K562 (cell line): ENCODE results near the gene POLR3A. TPM values are rescaled to one million over a fixed set of nuclear protein-coding genes. Genes with fewer than 3 reads are reported as not detected.

Experiments used
- ATAC-seq: fragments of 200-7000 bp; cut with Tn5 transposase; 3 replicates; pipeline ENCODE4 v1.9.1; 2020; ENCODE audit warnings: moderate library complexity
- BruUV-seq: library from RNA; stranded (reverse); fragments of 400-500 nt; replicated peaks from 2 replicates; lab custom pipeline; 2021; lab: Mats Ljungman, UMichigan
- CTCF ChIA-PET: fragments of 300-600 bp; formaldehyde crosslinking; extraction: SDS; loops from one replicate; lab custom pipeline; 2021; ENCODE audit warnings: low intra/inter-chr PET ratio; lab: Yijun Ruan, JAX
- POLR2A ChIA-PET: fragments of 300-600, 350-650 bp; sonication (Branson Sonifier 250); formaldehyde crosslinking; extraction: SDS; loops from one replicate; lab custom pipeline; 2021; ENCODE audit warnings: antibody characterized with exemption, inconsistent platforms; lab: Yijun Ruan, JAX
- DNase-seq, 4 experiments: peaks; one replicate each; pipeline versions ENCODE4 v3.0.0 to v3.0.0-alpha.2; 2011 to 2018; ENCODE audit warnings: low spot score in 3 of 4, mixed read lengths in 3 of 4; ENCODE audit errors: extremely low read depth in 1 of 4
- FAIRE-seq: peaks from 2 replicates; lab custom pipeline; 2011; peaks lifted over from hg19 to GRCh38; lab: Jason Lieb, UNC
- H2AFZ ChIP-seq: 2 replicates; pipeline ENCODE4 v1.6.0; 2011; ENCODE audit warnings: low read depth, low read length, control low read depth, inconsistent platforms
- H3K27ac ChIP-seq: fragments of 200-600 bp; 3 replicates; pipeline ENCODE4 v1.8.0; 2011; ENCODE audit warnings: low read depth, mild to moderate bottlenecking, control low read depth, inconsistent platforms, low read length, moderate library complexity, mixed read lengths; ENCODE audit errors: extremely low read depth
- H3K27me3 ChIP-seq, 2 experiments: fragments of 300-600 bp in 1 of 2; 2 replicates in 1 of 2; 3 replicates in 1 of 2; pipeline versions ENCODE4 v1.6.0 to v1.8.0; 2011; ENCODE audit warnings: inconsistent platforms in 2 of 2, low read length in 2 of 2, mild to moderate bottlenecking in 1 of 2, mixed read lengths in 1 of 2, moderate library complexity in 1 of 2; ENCODE audit not compliant: control insufficient read depth in 2 of 2, insufficient read depth in 2 of 2
- H3K36me3 ChIP-seq: fragments of 300-600 bp; 3 replicates; pipeline ENCODE4 v1.8.0; 2011; ENCODE audit warnings: mild to moderate bottlenecking, low read length, inconsistent platforms; ENCODE audit not compliant: control insufficient read depth, insufficient read depth
- H3K4me1 ChIP-seq, 2 experiments: fragments of 200-600 bp in 1 of 2; replicated peaks in 1 of 2; 2 replicates in 1 of 2; 3 replicates in 1 of 2; pipeline versions ENCODE4 v1.5.1 to v1.8.0; 2011; ENCODE audit warnings: inconsistent platforms in 2 of 2, low read length in 2 of 2, mild to moderate bottlenecking in 1 of 2, mixed read lengths in 1 of 2, moderate library complexity in 1 of 2; ENCODE audit not compliant: control insufficient read depth in 2 of 2, insufficient read depth in 2 of 2
- H3K4me2 ChIP-seq: 2 replicates; pipeline ENCODE4 v1.6.1; 2011; ENCODE audit warnings: low read length, control low read depth, inconsistent platforms, mixed read lengths; ENCODE audit not compliant: insufficient read depth
- H3K4me3 ChIP-seq: fragments of 200-600 bp; sonication (generic), shearing (Covaris generic); 2 replicates; pipeline ENCODE4 v1.5.1; 2016; ENCODE audit warnings: control low read depth, inconsistent platforms
- H3K79me2 ChIP-seq: fragments of 200-600 bp; 3 replicates; pipeline ENCODE4 v1.8.0; 2011; ENCODE audit warnings: low read length, inconsistent platforms; ENCODE audit not compliant: control insufficient read depth, insufficient read depth
- H3K9ac ChIP-seq, 2 experiments: 2 replicates each; pipeline versions ENCODE4 v1.6.0 to v1.6.1; 2011; ENCODE audit warnings: low read depth in 2 of 2, low read length in 2 of 2, control low read depth in 1 of 2, inconsistent platforms in 1 of 2, mild to moderate bottlenecking in 1 of 2, mixed read lengths in 1 of 2; ENCODE audit not compliant: insufficient read depth in 1 of 2
- H3K9me1 ChIP-seq: one replicate; pipeline ENCODE4 v1.6.0; 2011; ENCODE audit warnings: inconsistent platforms, mild to moderate bottlenecking, low read length, moderate library complexity; ENCODE audit not compliant: control insufficient read depth, insufficient read depth
- H3K9me3 ChIP-seq: replicated peaks from 2 replicates; pipeline ENCODE4 v1.5.1; 2011; ENCODE audit warnings: low read depth, low read length, inconsistent platforms; ENCODE audit not compliant: control insufficient read depth, insufficient read depth
- H4K20me1 ChIP-seq: replicated peaks from 2 replicates; pipeline ENCODE4 v1.6.1; 2011; ENCODE audit warnings: low read length, inconsistent platforms, mixed read lengths; ENCODE audit not compliant: control insufficient read depth, insufficient read depth
- CLOCK ChIP-seq: fragments of 250-450 bp; sonication (Bioruptor Pico); IDR thresholded peaks from 2 replicates; pipeline ENCODE4 v1.4.0; 2020; ENCODE audit warnings: mild to moderate bottlenecking, moderate library complexity, borderline replicate concordance
- EP300 ChIP-seq: IDR thresholded peaks from 2 replicates; pipeline ENCODE4 v1.6.1; 2012; ENCODE audit warnings: low read length, improper control_type of control experiment
- GTF2F1 ChIP-seq: IDR thresholded peaks from 2 replicates; pipeline ENCODE4 v1.6.1; 2011; ENCODE audit warnings: low read depth, low read length, improper control_type of control experiment
- MAFF ChIP-seq: IDR thresholded peaks from 2 replicates; pipeline ENCODE4 v1.6.1; 2012; ENCODE audit warnings: low read length, improper control_type of control experiment
- MECOM ChIP-seq: fragments of 250-450 bp; sonication (Bioruptor Pico); IDR thresholded peaks from 2 replicates; pipeline ENCODE4 v1.8.0; 2022; ENCODE audit warnings: inconsistent platforms
- SMAD1 ChIP-seq: fragments of 150-350 bp; IDR thresholded peaks from 2 replicates; pipeline ENCODE4 v1.6.1; 2014; ENCODE audit warnings: low read length, low read depth; ENCODE audit not compliant: partially characterized antibody
- TCF3 ChIP-seq: sonication (generic); formaldehyde crosslinking; IDR thresholded peaks from 2 replicates; pipeline ENCODE4 v1.4.0; 2020; ENCODE audit warnings: mild to moderate bottlenecking, missing genetic modification reagents
- ZNF175 ChIP-seq: fragments of 200-800 bp; sonication (Bioruptor generic); IDR thresholded peaks from 2 replicates; pipeline ENCODE4 v1.6.1; 2016; ENCODE audit warnings: low read depth, mild to moderate bottlenecking, missing genetic modification characterization, missing compliant biosample characterization
- ZNF253 ChIP-seq: fragments of 250-450 bp; sonication (Bioruptor Pico); conservative IDR thresholded peaks from 2 replicates; pipeline ENCODE4 v1.6.1; 2021; ENCODE audit warnings: mild to moderate bottlenecking
- ZNF551 ChIP-seq: fragments of 250-450 bp; sonication (Bioruptor Pico); IDR thresholded peaks from 2 replicates; pipeline ENCODE4 v1.5.0; 2021; ENCODE audit warnings: mild to moderate bottlenecking, moderate library complexity
- ZNF644 ChIP-seq: fragments of 200-800 bp; sonication (Bioruptor generic); IDR thresholded peaks from 2 replicates; pipeline ENCODE4 v1.6.1; 2016; ENCODE audit warnings: low read depth, missing genetic modification characterization, missing compliant biosample characterization
- ZNF699 ChIP-seq: fragments of 250-450 bp; sonication (Bioruptor Pico); IDR thresholded peaks from 2 replicates; pipeline ENCODE4 v1.8.0; 2021; ENCODE audit warnings: mild to moderate bottlenecking, moderate library complexity; ENCODE audit not compliant: insufficient replicate concordance
- ZZZ3 ChIP-seq: fragments of 450-650 bp; IDR thresholded peaks from 2 replicates; pipeline ENCODE4 v1.6.1; 2016; ENCODE audit warnings: antibody characterized with exemption, mild to moderate bottlenecking, moderate library complexity
- WGBS: fragments of 100-300 bp; shearing (Covaris generic); methylation state at CpG from one replicate; pipeline ENCODE4 v1.1.6; 2016; ENCODE audit warnings: low coverage, mixed read lengths; ENCODE audit not compliant: insufficient coverage; ENCODE audit errors: missing lambda C conversion rate; 5-methylcytosine and 5-hydroxymethylcytosine counted together
- in situ Hi-C: fragments of 300-500 bp; cut with MboI; formaldehyde crosslinking; loops from 4 replicates; pipeline ENCODE4 v1.15.0; 2018; ENCODE audit warnings: inconsistent platforms, mixed read lengths
- intact Hi-C: fragments of 100-400 bp; cut with micrococcal nuclease; formaldehyde crosslinking; loops from 2 replicates; pipeline ENCODE4 v1.14.2; 2022
- polyA plus RNA-seq, 8 experiments: library from polyadenylated mRNA; depleted of rRNA in 4 of 8; stranded (reverse) in 5 of 8; unstranded in 3 of 8; fragments of >200 nt; fragmentation: Nextera tagmentation in 2 of 8; fragmentation: Illumina TruSeq in 1 of 8; extraction: Ambion mirVana in 2 of 8; extraction: Trizol in 1 of 8; gene quantifications; 2 replicates each; pipeline versions ENCODE4 v1.2.1 to v1.2.3, GENCODE V29; 2011 to 2014; ENCODE audit warnings: inconsistent platforms in 1 of 8, missing spikeins in 1 of 8
- total RNA-seq, 7 experiments: library from RNA; depleted of rRNA in 6 of 7; stranded (reverse); fragments of >200 nt in 6 of 7; fragmentation: Illumina TruSeq in 2 of 7; extraction: Trizol in 2 of 7; gene quantifications; 2 replicates each; pipeline versions ENCODE4 v1.2.1 to v1.2.3, GENCODE V29; 2011 to 2021; ENCODE audit warnings: low replicate concordance in 1 of 7
- TF ChIP-seq, protein P1 (sequence below): fragments of 450-650 bp; formaldehyde crosslinking; IDR thresholded peaks from 2 replicates; pipeline ENCODE4 v1.4.0; 2020; ENCODE audit warnings: mild to moderate bottlenecking, mixed read lengths
- TF ChIP-seq, protein P2 (sequence below): IDR thresholded peaks from 3 replicates; pipeline ENCODE4 v1.6.1; 2011; ENCODE audit warnings: borderline replicate concordance, mild to moderate bottlenecking; ENCODE audit not compliant: insufficient read length, insufficient read depth

The POLR3A gene
- total and polyA plus RNA-seq, 9 of the 15 experiments (the other 6 are each of a cell fraction or from before 2014, with no cell fraction given): 14.9 to 37.0 (median 26.7) TPM

GRCh38 chr10:78063236-78063635 lies 33.9 kb upstream of the POLR3A start:
- ChIA-PET CTCF (no interaction called here), POLR2A (interaction anchor here (0.8 to 1.1 kb wide), 2 partner anchors 175 to 538 kb away, joined by 3 to 4 read pairs; no protein-coding TSS in a partner anchor)
- Histone ChIP-seq H3K4me2 (no peak overlapping the region), H3K4me1 (no peaks in the 10 kb centered on the region), H3K79me2 (no peaks in the 10 kb centered on the region), H3K4me3 (no peak overlapping the region), H3K9me3 (no peaks in the 10 kb centered on the region), H4K20me1 (no peaks in the 10 kb centered on the region; the same call in 1 of the 2 replicates), H3K27me3 (peaks cover 27 to 55% of the 10 kb centered on the region in 2 experiments; a peak in 4 of 5 replicates), H2AFZ (no peak overlapping the region), H3K36me3 (no peaks in the 10 kb centered on the region), H3K9me1 (no peaks in the 10 kb centered on the region), H3K27ac (no peak overlapping the region), H3K9ac (no peak overlapping the region)
- ATAC-seq (no peak), DNase-seq (no peak), FAIRE-seq (no peak)
- in situ Hi-C loops (no loop called here), intact Hi-C loops (no loop called here)
- BruUV-seq: no TSS peak
- WGBS: 0% methylated on average over 2 of the region's 2 CpGs
- TF ChIP-seq ZNF699 (CRISPR knock-in tag): no peak
- TF ChIP-seq, protein P1, sequence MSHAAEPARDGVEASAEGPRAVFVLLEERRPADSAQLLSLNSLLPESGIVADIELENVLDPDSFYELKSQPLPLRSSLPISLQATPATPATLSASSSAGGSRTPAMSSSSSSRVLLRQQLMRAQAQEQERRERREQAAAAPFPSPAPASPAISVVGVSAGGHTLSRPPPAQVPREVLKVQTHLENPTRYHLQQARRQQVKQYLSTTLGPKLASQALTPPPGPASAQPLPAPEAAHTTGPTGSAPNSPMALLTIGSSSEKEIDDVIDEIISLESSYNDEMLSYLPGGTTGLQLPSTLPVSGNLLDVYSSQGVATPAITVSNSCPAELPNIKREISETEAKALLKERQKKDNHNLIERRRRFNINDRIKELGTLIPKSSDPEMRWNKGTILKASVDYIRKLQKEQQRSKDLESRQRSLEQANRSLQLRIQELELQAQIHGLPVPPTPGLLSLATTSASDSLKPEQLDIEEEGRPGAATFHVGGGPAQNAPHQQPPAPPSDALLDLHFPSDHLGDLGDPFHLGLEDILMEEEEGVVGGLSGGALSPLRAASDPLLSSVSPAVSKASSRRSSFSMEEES (CRISPR knock-in tag): no peak
- no peak for TF ChIP-seq MAFF
- no peak for TF ChIP-seq ZNF551
- TF ChIP-seq ZZZ3: no peak
- no peak for TF ChIP-seq GTF2F1
- no peak for TF ChIP-seq EP300
- TF ChIP-seq ZNF175 (CRISPR knock-in tag): no peak
- TF ChIP-seq TCF3 (CRISPR knock-in tag): no peak
- TF ChIP-seq MECOM (CRISPR knock-in tag): no peak
- no peak for TF ChIP-seq CLOCK (CRISPR knock-in tag)
- no peak for TF ChIP-seq SMAD1
- TF ChIP-seq ZNF644 (tag): no peak
- no peak for TF ChIP-seq ZNF253
- TF ChIP-seq, protein P2, sequence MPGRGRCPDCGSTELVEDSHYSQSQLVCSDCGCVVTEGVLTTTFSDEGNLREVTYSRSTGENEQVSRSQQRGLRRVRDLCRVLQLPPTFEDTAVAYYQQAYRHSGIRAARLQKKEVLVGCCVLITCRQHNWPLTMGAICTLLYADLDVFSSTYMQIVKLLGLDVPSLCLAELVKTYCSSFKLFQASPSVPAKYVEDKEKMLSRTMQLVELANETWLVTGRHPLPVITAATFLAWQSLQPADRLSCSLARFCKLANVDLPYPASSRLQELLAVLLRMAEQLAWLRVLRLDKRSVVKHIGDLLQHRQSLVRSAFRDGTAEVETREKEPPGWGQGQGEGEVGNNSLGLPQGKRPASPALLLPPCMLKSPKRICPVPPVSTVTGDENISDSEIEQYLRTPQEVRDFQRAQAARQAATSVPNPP: no peak
